Measurements from ENCODE around the gene RAB7A.

- TF ChIP-seq CTCF (IDR thresholded peaks at IDR 0.05) (no peak), POLR2A (IDR thresholded peaks at IDR 0.05) (no peak), EP300 (IDR thresholded peaks at IDR 0.05) (no peak)
Measured at GRCh38 chr3:128709038-128709437, 16.9 kb upstream of the RAB7A start.
